ENCODE results near the gene TFIP11. TPM values are rescaled to one million over a fixed set of nuclear protein-coding genes. Genes with fewer than 3 reads are reported as not detected.

TFIP11 gene
- total and polyA plus RNA-seq, 2 donors (not counting 1 experiment from before 2014, with no cell fraction given): 33.5 to 82.8 TPM

GRCh38 chr22:26547426-26547825 is 35.2 kb upstream of the TFIP11 start:
- no peak overlapping the region for H3K4me3 Mint-ChIP-seq
- intact Hi-C loops (cut with micrococcal nuclease): no loop called here
- POLR2A ChIA-PET: no interaction called here

GRCh38 chr22:26546282-26546681 is 34.0 kb upstream of the TFIP11 start:
- Histone ChIP-seq H3K4me3 (ENCODE audit: control extremely low read depth in 1 of 5, extremely low read depth in 1 of 5, insufficient read depth in 1 of 5, low read depth in 2 of 5, low read length in 4 of 5) (no peak overlapping the region), H3K27me3 (replicated peaks in 1 of 4; ENCODE audit: control extremely low read depth in 1 of 4, control insufficient read depth in 3 of 4, insufficient read depth in 4 of 4, low read length in 3 of 4) (no peaks in the 10 kb centered on the region), H3K27ac (ENCODE audit: low read length in 2 of 2) (no peak overlapping the region), H2AFZ (ENCODE audit: insufficient read depth, low read depth, low read length, poor library complexity, severe bottlenecking) (no peak overlapping the region), H3K9me3 (ENCODE audit: control extremely low read depth in 1 of 3, control insufficient read depth in 2 of 3, insufficient read depth in 1 of 3, low read length in 2 of 3) (no peaks in the 10 kb centered on the region), H3K36me3 (replicated peaks in 1 of 2; ENCODE audit: control extremely low read depth in 1 of 2, control insufficient read depth in 1 of 2, extremely low read depth in 1 of 2, insufficient read depth in 2 of 2, low read length in 1 of 2) (peaks cover 0 to 3% of the 10 kb centered on the region in 2 experiments), H3K4me1 (ENCODE audit: control insufficient read depth in 2 of 2, insufficient read depth in 2 of 2, low read length in 2 of 2) (peaks cover 6 to 26% of the 10 kb centered on the region in 2 donors), H3K4me2 (replicated peaks; ENCODE audit: low read depth, low read length, poor library complexity, severe bottlenecking) (no peak overlapping the region), H3K9ac (ENCODE audit: low read length) (no peak overlapping the region), H4K20me1 (ENCODE audit: control insufficient read depth, insufficient read depth, low read length, poor library complexity, severe bottlenecking) (peaks cover 6% of the 10 kb centered on the region), H3K79me2 (ENCODE audit: control insufficient read depth, insufficient read depth, low read length) (peaks cover 39% of the 10 kb centered on the region)
- no peak for ATAC-seq (ENCODE audit: low read depth)
- Mint-ChIP-seq H3K4me3 (no peak overlapping the region), H3K9me3 (ENCODE audit: insufficient read depth) (no peaks in the 10 kb centered on the region), H3K4me1 (peaks cover 25% of the 10 kb centered on the region), H3K27ac (no peak overlapping the region), H3K27me3 (no peaks in the 10 kb centered on the region)
- WGBS (ENCODE audit: insufficient coverage): 95% methylated on average over 5 of the region's 5 CpGs
- intact Hi-C loops (cut with micrococcal nuclease): no loop called here
- ChIA-PET CTCF (no interaction called here), POLR2A (interaction anchor here (1.9 kb wide), 1 partner anchor 11 kb away, joined by 6 read pairs; no protein-coding TSS in a partner anchor)
- no peak for DNase-seq
- TF ChIP-seq EZH2 (IDR thresholded peaks at IDR 0.05; ENCODE audit: borderline replicate concordance, insufficient read depth, low read depth, low read length, poor library complexity, severe bottlenecking) (no peak), CTCF (IDR thresholded peaks at IDR 0.05) (no peak)

More at GRCh38 chr22:26547426-26547825, 35.2 kb upstream of the TFIP11 start:
- H3K9me3 Mint-ChIP-seq (ENCODE audit: insufficient read depth): no peaks in the 10 kb centered on the region
- H3K27me3 Mint-ChIP-seq: no peaks in the 10 kb centered on the region
- H3K9ac ChIP-seq (ENCODE audit: low read length): no peak overlapping the region
- peaks cover 23% of the 10 kb centered on the region for H3K4me1 Mint-ChIP-seq
- H3K27me3 ChIP-seq (replicated peaks in 1 of 4; ENCODE audit: control extremely low read depth in 1 of 4, control insufficient read depth in 3 of 4, insufficient read depth in 4 of 4, low read length in 3 of 4): no peaks in the 10 kb centered on the region
- no peak overlapping the region for H2AFZ ChIP-seq (ENCODE audit: insufficient read depth, low read depth, low read length, poor library complexity, severe bottlenecking)
- peaks cover 0 to 3% of the 10 kb centered on the region in 2 experiments for H3K36me3 ChIP-seq (replicated peaks in 1 of 2; ENCODE audit: control extremely low read depth in 1 of 2, control insufficient read depth in 1 of 2, extremely low read depth in 1 of 2, insufficient read depth in 2 of 2, low read length in 1 of 2)
- 83% methylated on average over 7 of the region's 7 CpGs for WGBS (ENCODE audit: insufficient coverage)
- no peak overlapping the region for H3K4me3 ChIP-seq (ENCODE audit: control extremely low read depth in 1 of 5, extremely low read depth in 1 of 5, insufficient read depth in 1 of 5, low read depth in 2 of 5, low read length in 4 of 5)
- H3K27ac ChIP-seq (ENCODE audit: low read length in 2 of 2): no peak overlapping the region
- no peak for DNase-seq
- peaks cover 6% of the 10 kb centered on the region for H4K20me1 ChIP-seq (ENCODE audit: control insufficient read depth, insufficient read depth, low read length, poor library complexity, severe bottlenecking)
- H3K4me2 ChIP-seq (replicated peaks; ENCODE audit: low read depth, low read length, poor library complexity, severe bottlenecking): no peak overlapping the region
- H3K9me3 ChIP-seq (ENCODE audit: control extremely low read depth in 1 of 3, control insufficient read depth in 2 of 3, insufficient read depth in 1 of 3, low read length in 2 of 3): no peaks in the 10 kb centered on the region
- peaks cover 48% of the 10 kb centered on the region for H3K79me2 ChIP-seq (ENCODE audit: control insufficient read depth, insufficient read depth, low read length)
- CTCF ChIA-PET: interaction anchor here (0.7 kb wide), 1 partner anchor 102 kb away, joined by 4 read pairs; no protein-coding TSS in a partner anchor
- no peak overlapping the region for H3K27ac Mint-ChIP-seq
- no peak for TF ChIP-seq CTCF (IDR thresholded peaks at IDR 0.05)
- TF ChIP-seq EZH2 (IDR thresholded peaks at IDR 0.05; ENCODE audit: borderline replicate concordance, insufficient read depth, low read depth, low read length, poor library complexity, severe bottlenecking): no peak
- no peak for ATAC-seq (ENCODE audit: low read depth)
- peaks cover 6 to 24% of the 10 kb centered on the region in 2 donors for H3K4me1 ChIP-seq (ENCODE audit: control insufficient read depth in 2 of 2, insufficient read depth in 2 of 2, low read length in 2 of 2)

Data from B cell (primary cell).